HG02588 (cell line): ENCODE data around the gene NRSN2.
"Not testable (repeated sequence)": the region's sequence is repeated elsewhere in the genome, so short reads cannot be mapped to it uniquely, and the experiment has no call there.

Source experiments
- ATAC-seq: cut with Tn5 transposase; IDR thresholded peaks from one replicate; pipeline ENCODE4 v1.9.1; 2021; ENCODE audit warnings: mild to moderate bottlenecking, moderate library complexity; ENCODE audit not compliant: unreplicated experiment

Gene NRSN2

GRCh38 chr20:325045-325888, 21.6 kb upstream of the NRSN2 start, which contains the start of gene SOX12:
TSS of gene SOX12 (plus strand) at chr20:325552. CDS start at chr20:325925, 373 bp downstream.
- ATAC-seq, result peak; percentile 81

GRCh38 chr20:325889-326644, 20.8 kb upstream of the NRSN2 start:
- no peak for ATAC-seq

DNA sequence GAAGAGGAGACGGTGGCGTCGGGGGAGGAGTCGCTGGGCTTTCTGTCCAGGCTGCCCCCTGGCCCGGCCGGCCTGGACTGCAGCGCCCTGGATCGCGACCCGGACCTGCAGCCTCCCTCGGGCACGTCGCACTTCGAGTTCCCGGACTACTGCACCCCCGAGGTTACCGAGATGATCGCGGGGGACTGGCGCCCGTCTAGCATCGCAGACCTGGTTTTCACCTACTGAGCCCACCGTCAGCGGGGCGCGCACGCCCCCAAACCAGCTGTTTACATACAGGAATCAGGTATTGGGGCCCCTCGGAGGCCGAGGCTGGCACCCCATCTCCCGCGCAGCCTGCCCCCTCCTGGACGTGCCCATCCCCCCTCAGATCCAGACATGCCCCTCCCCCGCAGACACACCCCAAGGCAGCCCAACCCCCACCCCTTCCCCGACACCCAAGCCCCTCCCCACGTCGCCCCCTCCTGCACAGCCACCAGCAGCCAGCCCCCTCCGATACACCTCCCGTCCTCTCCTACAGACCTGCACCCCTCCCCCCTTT, 20.2 kb upstream of the NRSN2 start:
- no peak for ATAC-seq

GRCh38 chr20:327186-328026, 19.5 kb upstream of the NRSN2 start:
- no peak for ATAC-seq

DNA sequence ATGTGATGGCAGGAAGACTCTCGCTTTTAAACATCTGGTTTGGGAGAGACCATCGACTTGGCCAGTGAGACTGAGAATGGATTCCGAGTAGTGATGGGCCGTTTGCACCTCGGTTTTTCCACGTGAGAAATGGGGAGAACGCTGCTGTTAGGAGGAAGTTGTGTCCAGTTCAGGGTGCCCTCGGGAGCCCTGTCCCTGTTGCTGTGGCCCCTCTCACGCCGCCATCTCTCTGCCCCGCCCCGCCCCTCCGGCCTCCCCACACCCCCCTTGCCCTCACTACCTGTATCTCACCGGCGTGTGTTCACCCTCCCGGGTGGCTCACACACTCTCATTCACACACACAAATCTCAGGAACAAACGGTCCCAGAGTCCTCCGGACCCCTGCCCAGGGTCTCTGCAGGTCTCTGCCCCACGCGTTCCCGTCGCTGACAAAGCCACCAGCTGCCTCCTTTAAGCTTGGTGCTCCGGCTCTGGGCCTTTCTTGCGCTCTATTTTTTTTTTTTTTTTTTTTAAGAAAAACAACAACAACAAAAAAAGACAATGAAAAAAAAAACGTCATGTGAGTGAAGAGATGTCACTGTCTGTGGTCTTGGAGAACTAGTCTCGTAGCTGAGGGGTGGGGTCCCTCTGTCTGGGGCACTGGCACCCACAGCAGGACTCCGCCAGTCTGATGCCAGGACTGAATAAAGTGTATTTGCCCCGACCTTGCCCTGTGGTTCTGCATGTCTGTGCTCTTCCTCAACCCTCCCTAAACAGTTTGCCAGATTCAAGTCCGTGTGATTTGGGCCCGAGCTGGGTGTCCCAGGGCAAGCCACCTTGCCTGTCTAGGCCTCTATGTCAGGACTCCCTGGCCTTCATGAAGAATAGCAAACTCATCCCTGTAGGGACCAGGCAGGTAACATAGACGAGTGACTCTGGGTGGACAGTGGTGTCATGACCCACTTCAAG, 18.6 kb upstream of the NRSN2 start:
- no peak for ATAC-seq

- ATAC-seq, result no peak
These were observed 17.8 kb upstream of the NRSN2 start for GRCh38 chr20:328975-329695.

DNA sequence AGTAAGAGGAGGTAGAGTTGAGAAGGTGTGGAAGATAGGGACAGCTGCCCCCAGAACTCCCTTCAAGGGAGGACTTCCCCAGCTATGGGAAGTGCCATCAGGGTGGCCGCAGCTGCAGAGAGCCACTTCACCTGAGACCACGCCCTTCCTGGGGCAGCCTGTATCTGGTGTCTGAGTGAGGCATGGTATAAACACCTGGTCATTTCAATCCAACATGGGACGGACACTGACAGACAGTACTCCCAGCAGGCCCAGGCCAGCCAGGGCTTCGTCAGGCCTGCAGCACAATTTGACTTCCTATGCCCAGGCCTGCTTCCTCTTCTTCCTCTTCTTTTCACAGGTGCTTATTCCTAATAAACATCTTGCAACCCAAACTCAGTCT, 17.1 kb upstream of the NRSN2 start:
- ATAC-seq, result no peak

DNA sequence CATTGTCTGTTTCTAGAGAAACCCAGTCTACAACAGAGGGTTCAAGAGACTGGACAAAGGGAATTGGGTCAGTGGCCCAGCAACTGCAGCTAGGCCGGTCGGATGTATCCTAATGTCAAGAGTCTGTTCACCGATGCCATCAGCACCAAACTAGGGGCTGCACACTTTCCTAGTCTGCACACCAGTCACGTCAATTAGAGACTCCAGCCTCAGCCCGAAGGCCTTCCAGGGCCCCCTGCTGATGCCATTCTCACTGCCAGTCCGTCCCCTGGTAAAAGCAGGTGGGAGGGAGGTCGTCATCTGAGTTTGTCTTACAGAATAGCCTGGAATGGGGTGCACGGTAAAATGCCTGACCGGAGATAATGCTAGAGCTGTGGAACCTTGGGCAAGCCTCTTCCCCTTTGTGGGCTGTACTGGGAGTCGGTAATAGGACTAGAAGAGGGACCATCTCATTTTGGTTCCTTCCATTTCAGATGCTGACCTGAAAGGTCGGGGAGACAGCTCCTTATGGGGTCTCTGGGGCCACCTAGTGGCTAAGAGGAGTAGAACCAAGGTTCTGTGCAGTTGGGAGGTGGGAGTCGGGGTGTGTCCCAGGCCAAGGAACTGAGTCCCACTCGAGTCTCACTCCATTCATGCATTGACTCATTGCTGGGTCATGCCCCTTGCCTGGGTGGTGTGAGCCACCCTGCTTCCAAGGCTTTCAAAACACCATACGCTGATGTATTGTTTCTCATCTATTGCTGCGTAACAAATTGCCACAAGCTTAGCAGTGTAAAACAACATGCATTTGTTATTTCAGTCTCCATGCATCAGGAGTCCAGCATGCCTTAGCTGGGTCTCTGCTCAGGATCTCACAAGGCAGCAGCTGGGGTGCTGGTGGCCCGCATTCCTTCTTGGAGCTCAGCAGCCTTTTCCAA, 16.4 kb upstream of the NRSN2 start:
- no peak for ATAC-seq

DNA sequence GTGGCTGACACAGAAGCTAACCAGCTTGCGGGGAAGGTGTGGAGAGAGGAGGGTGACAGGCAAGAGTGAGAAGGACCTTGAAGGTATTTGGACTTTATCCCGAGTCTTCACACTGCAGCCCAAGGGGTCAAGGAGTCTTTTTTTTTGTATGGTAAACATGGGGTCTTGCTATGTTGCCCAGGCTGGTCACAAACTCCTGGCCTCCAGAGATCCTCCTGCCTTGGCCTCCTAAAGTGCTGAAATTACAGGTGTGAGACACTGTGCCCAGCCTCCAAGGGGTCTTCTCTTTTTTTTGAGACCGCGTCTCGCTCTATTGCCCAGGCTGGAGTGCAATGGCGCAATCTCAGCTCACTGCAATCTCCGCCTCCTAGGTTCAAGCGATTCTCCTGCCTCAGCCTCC, 12.3 kb upstream of the NRSN2 start:
- ATAC-seq, result no peak

DNA sequence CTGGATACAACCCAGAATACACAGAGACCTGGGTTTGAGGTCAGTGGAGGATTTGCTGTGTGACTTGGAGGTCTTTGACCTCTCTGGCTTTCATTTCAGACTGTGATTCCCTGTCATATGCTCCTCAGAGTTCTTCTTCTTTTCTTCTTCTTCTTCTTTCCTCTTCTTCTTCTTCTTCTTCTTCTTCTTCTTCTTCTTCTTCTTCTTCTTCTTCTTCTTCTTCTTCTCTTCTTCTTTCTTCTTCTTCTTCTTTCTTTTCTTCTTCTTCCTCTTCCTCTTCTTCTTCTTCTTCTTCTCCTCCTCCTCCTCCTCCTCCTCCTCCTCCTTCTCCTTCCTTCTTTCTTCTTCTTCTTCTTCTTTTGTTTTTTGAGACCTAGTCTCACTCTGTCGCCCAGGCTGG, 10.9 kb upstream of the NRSN2 start:
- ATAC-seq, result not testable (repeated sequence)

- no peak for ATAC-seq
These were observed 5.2 kb upstream of the NRSN2 start for GRCh38 chr20:341682-342081.

- no peak for ATAC-seq
These were observed 3.8 kb upstream of the NRSN2 start for GRCh38 chr20:343107-343506.

GRCh38 chr20:346033-346639, 775 bp upstream of the NRSN2 start:
- ATAC-seq, result no peak

DNA sequence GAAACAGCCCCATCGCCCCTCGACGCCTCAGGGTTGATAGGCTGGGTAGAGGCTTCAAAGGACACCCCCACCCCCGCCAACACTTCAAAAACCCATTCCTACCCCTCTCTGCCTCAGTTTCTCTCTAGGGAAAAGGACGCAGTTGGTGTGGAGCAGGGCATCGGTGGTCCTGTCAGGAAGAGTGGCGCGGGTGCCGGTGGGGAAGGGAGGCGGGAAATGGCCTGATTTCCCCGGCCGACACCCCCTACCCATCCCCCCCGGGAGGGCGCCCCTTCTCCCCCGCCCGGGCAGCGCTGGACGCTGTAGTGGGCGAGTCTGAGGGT, 367 bp downstream of the NRSN2 start:
- no peak for ATAC-seq

DNA sequence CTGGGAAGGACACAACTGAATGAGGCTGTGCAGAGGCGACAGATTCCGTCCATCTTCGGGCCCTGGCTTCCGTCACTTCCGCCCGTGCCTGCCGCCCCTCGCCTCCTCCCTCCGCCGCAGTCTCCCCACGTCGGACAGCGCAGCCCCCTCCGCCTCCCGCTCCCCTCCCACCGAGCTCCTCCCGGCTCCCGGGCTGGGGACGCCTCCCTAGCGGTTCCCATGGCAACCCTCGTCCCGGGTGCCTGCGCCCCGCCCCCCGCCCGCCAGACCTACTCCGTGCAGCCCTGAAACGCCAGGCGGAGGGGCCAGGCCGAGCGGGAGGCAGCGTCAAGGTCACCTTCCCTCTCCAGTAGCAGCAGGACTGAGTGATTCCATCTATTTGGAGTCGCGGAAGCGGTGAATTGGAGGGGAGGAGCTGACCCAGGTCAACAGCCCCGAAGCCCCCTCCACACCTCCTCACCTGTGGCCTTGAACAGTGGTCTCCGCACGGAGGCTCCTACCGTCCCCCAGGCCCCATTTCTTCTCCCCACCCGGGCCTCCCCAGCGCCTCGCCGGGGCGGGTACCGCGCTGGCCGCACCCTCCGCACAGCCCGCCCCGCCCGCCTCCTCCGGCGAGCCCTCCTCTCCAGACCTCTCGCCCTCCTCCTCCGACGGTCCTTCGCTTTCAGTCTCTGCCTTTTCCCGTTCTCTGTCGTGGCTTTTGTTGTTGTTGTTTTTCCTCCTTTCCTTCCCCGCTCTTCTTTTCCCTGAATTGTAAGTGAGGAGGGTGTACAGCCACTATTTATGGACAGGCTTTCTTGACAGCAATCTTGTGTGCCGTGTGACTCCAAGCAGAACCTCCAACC, 951 bp downstream of the NRSN2 start:
- peak; percentile 72 for ATAC-seq

DNA sequence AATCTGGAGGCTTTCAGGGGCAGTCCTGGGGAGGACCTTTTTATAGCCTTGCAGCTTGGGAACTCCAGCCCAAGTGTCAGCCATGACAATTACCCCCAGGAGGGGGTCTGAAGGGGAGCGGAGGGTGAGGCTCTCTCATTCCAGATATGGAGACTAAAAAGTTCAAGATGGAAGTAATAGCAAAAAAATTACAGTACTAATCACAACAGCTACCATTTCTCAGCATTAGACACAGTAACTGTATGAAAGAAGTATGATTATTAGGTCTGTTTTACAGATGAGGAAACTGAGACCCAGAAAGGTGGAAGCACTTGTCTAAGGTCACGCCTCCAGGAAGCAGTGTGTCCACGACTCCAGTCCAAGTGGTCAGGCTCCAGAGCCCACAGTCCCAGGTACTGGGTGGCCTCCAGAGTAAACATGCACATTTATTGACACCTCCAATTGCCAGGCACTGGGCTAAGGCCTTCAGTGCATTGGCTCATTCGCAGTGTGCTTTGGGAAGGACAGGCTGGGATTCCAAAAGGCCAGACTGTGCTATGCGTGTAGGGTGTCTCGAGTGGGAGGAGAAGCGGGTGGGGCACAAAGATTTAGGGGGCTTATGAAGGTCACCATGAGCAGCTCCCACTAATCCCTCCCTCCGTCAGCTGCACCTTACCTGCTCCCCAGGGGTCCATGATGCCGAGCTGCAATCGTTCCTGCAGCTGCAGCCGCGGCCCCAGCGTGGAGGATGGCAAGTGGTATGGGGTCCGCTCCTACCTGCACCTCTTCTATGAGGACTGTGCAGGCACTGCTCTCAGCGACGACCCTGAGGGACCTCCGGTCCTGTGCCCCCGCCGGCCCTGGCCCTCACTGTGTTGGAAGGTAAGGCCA, 2.3 kb downstream of the NRSN2 start:
- no peak for ATAC-seq
